ENCODE results near the gene SIKE1. TPM values are rescaled to one million over a fixed set of nuclear protein-coding genes. Genes with fewer than 3 reads are reported as not detected.

Gene SIKE1
- total RNA-seq, 2 experiments from 2014 or later, result 69.8 to 75.3 TPM

GRCh38 chr1:114753143-114753542 lies 27.3 kb downstream of the SIKE1 start:
- H3K4me1 Mint-ChIP-seq (ENCODE audit: low read depth), result peaks cover 98% of the 10 kb centered on the region
- H3K27me3 Mint-ChIP-seq, result no peaks in the 10 kb centered on the region
- H3K4me3 Mint-ChIP-seq, result peak overlapping the region; percentile 12
- intact Hi-C loops (cut with DNase I, micrococcal nuclease), result loop anchor here in 1 of 2 experiments (10.0 kb wide), 2 partner anchors 312 to 938 kb away; partner anchors contain the start of gene RSBN1
- Histone ChIP-seq H3K36me3 (ENCODE audit: insufficient read depth, low read length) (peaks cover 23% of the 10 kb centered on the region), H3K27me3 (ENCODE audit: control insufficient read depth in 1 of 2, insufficient read depth in 2 of 2, low read length in 2 of 2) (no peaks in the 10 kb centered on the region), H3K9me3 (ENCODE audit: control insufficient read depth in 1 of 2, insufficient read depth in 1 of 2, low read length in 2 of 2) (no peaks in the 10 kb centered on the region), H3K4me3 (ENCODE audit: low read length) (no peak overlapping the region), H3K27ac (ENCODE audit: low read depth in 1 of 2, low read length in 2 of 2) (no peak overlapping the region), H3K4me1 (ENCODE audit: insufficient read depth, low read length) (peaks cover 38% of the 10 kb centered on the region)
- ChIA-PET POLR2A (interaction anchor here (1.1 to 1.2 kb wide), 3 partner anchors 27 to 242 kb away, joined by 3 to 8 read pairs (median 3); partner anchors contain the start of genes NRAS, SIKE1 and TRIM33), CTCF (interaction anchor here (0.5 to 1.0 kb wide), 2 partner anchors 12 to 241 kb away, joined by 3 read pairs; no protein-coding TSS in a partner anchor)
- peak overlapping the region; percentile 98 for H3K27ac Mint-ChIP-seq
- H3K9me3 Mint-ChIP-seq, result no peaks in the 10 kb centered on the region
- ATAC-seq (ENCODE audit: poor library complexity), result no peak
- TF ChIP-seq, protein P1, sequence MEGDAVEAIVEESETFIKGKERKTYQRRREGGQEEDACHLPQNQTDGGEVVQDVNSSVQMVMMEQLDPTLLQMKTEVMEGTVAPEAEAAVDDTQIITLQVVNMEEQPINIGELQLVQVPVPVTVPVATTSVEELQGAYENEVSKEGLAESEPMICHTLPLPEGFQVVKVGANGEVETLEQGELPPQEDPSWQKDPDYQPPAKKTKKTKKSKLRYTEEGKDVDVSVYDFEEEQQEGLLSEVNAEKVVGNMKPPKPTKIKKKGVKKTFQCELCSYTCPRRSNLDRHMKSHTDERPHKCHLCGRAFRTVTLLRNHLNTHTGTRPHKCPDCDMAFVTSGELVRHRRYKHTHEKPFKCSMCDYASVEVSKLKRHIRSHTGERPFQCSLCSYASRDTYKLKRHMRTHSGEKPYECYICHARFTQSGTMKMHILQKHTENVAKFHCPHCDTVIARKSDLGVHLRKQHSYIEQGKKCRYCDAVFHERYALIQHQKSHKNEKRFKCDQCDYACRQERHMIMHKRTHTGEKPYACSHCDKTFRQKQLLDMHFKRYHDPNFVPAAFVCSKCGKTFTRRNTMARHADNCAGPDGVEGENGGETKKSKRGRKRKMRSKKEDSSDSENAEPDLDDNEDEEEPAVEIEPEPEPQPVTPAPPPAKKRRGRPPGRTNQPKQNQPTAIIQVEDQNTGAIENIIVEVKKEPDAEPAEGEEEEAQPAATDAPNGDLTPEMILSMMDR (IDR thresholded peaks at IDR 0.05), result no peak
- DNase-seq, result no peak
- H3K36me3 Mint-ChIP-seq (ENCODE audit: low read depth), result peaks cover 71% of the 10 kb centered on the region

DNA sequence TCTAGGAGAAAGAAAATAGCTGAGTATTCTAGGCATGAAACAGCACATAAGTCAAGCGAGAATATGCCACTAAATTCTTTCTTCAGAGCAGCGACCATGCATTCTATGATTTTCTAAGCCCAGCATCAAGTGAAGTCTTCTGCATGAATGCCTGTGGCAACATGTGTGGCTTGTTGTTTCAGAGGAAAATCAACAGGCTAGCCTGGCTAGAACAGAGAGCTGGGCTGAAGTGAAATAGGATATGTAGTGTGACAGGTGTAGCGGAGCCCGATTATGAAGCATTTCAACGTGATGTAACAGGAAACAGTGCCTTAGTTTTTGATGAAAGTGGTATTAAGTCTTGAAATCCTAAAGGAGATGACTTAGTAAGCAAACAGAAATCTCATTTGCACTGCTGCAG lies 29.7 kb downstream of the SIKE1 start:
- H3K27ac Mint-ChIP-seq, result peak overlapping the region; percentile 66
- no peaks in the 10 kb centered on the region for H3K27me3 Mint-ChIP-seq
- H3K36me3 ChIP-seq (ENCODE audit: insufficient read depth, low read length), result peaks cover 44% of the 10 kb centered on the region
- peaks cover 96% of the 10 kb centered on the region for H3K4me1 Mint-ChIP-seq (ENCODE audit: low read depth)
- no peaks in the 10 kb centered on the region for H3K27me3 ChIP-seq (ENCODE audit: control insufficient read depth in 1 of 2, insufficient read depth in 2 of 2, low read length in 2 of 2)
- H3K4me1 ChIP-seq (ENCODE audit: insufficient read depth, low read length), result peaks cover 33% of the 10 kb centered on the region
- ChIA-PET POLR2A (interaction anchor here (1.4 to 1.6 kb wide), 3 partner anchors 12 to 240 kb away, joined by 3 to 8 read pairs (median 4); partner anchors contain the start of genes SIKE1 and TRIM33), CTCF (interaction anchor here (0.7 kb wide), 1 partner anchor 12 kb away, joined by 5 read pairs; no protein-coding TSS in a partner anchor)
- peak overlapping the region; percentile 27 for H3K4me3 Mint-ChIP-seq
- no peak overlapping the region for H3K27ac ChIP-seq (ENCODE audit: low read depth in 1 of 2, low read length in 2 of 2)
- peaks cover 70% of the 10 kb centered on the region for H3K36me3 Mint-ChIP-seq (ENCODE audit: low read depth)
- TF ChIP-seq, protein P1 (IDR thresholded peaks at IDR 0.05), result no peak
- no peak for ATAC-seq (ENCODE audit: poor library complexity)
- DNase-seq, result no peak
- no peak overlapping the region for H3K4me3 ChIP-seq (ENCODE audit: low read length)
- no peaks in the 10 kb centered on the region for H3K9me3 ChIP-seq (ENCODE audit: control insufficient read depth in 1 of 2, insufficient read depth in 1 of 2, low read length in 2 of 2)
- H3K9me3 Mint-ChIP-seq, result no peaks in the 10 kb centered on the region
- intact Hi-C loops (cut with DNase I, micrococcal nuclease), result loop anchor here in 1 of 2 experiments (10.0 kb wide), 2 partner anchors 314 to 936 kb away; partner anchors contain the start of gene RSBN1

- Histone ChIP-seq H3K4me3 (ENCODE audit: low read length) (no peak overlapping the region), H3K36me3 (ENCODE audit: insufficient read depth, low read length) (peaks cover 53% of the 10 kb centered on the region), H3K9me3 (ENCODE audit: control insufficient read depth in 1 of 2, insufficient read depth in 1 of 2, low read length in 2 of 2) (no peaks in the 10 kb centered on the region), H3K27ac (ENCODE audit: low read depth in 1 of 2, low read length in 2 of 2) (no peak overlapping the region), H3K27me3 (ENCODE audit: control insufficient read depth in 1 of 2, insufficient read depth in 2 of 2, low read length in 2 of 2) (no peaks in the 10 kb centered on the region), H3K4me1 (ENCODE audit: insufficient read depth, low read length) (peaks cover 28% of the 10 kb centered on the region)
- peaks cover 71% of the 10 kb centered on the region for H3K36me3 Mint-ChIP-seq (ENCODE audit: low read depth)
- H3K27ac Mint-ChIP-seq, result no peak overlapping the region
- intact Hi-C loops (cut with DNase I, micrococcal nuclease), result loop anchor here in 1 of 2 experiments (10.0 kb wide), 2 partner anchors 315 to 935 kb away; partner anchors contain the start of gene RSBN1
- DNase-seq, result no peak
- no peak for ATAC-seq (ENCODE audit: poor library complexity)
- POLR2A ChIA-PET, result no interaction called here
- TF ChIP-seq, protein P1 (IDR thresholded peaks at IDR 0.05), result no peak
- H3K9me3 Mint-ChIP-seq, result no peaks in the 10 kb centered on the region
- peak overlapping the region; percentile 23 for H3K4me3 Mint-ChIP-seq
- no peaks in the 10 kb centered on the region for H3K27me3 Mint-ChIP-seq
- H3K4me1 Mint-ChIP-seq (ENCODE audit: low read depth), result peaks cover 96% of the 10 kb centered on the region
- CTCF ChIA-PET, result no interaction called here
Measured at GRCh38 chr1:114749835-114750234, 30.6 kb downstream of the SIKE1 start.
